ENCODE data around the gene SIK3.

DNA sequence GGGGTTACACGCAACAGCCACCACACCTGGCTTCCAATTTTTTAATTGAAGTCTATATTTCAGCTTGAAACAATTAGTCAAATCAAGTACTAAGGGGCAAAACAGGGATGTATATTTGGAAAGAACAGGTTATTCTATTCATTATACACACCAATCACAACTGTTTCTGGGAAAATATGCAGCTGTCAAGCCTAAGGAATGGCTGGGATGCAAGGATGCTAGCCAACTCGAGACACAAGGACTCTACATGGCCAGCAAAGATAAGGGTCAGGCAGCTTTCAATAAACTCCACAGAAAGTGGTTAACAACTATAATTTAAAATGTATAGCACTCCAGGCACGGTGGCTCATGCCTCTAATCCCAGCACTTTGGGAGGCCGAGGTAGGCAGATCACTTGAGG lies 134.0 kb downstream of the SIK3 start:
- TF ChIP-seq POLR2A (IDR thresholded peaks at IDR 0.05; ENCODE audit: extremely low read depth, insufficient read length), result no peak
- TF ChIP-seq, protein P1, sequence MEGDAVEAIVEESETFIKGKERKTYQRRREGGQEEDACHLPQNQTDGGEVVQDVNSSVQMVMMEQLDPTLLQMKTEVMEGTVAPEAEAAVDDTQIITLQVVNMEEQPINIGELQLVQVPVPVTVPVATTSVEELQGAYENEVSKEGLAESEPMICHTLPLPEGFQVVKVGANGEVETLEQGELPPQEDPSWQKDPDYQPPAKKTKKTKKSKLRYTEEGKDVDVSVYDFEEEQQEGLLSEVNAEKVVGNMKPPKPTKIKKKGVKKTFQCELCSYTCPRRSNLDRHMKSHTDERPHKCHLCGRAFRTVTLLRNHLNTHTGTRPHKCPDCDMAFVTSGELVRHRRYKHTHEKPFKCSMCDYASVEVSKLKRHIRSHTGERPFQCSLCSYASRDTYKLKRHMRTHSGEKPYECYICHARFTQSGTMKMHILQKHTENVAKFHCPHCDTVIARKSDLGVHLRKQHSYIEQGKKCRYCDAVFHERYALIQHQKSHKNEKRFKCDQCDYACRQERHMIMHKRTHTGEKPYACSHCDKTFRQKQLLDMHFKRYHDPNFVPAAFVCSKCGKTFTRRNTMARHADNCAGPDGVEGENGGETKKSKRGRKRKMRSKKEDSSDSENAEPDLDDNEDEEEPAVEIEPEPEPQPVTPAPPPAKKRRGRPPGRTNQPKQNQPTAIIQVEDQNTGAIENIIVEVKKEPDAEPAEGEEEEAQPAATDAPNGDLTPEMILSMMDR (IDR thresholded peaks at IDR 0.05; ENCODE audit: low read depth, low read length), result no peak
